RPMI8226 (cell line): ENCODE data around the gene TPH1.
A peak's percentile ranks its signal among the peaks of the same experiment; 100 is the strongest.

Experiments
- DNase-seq: peaks from one replicate; pipeline ENCODE4 v3.0.0-alpha.2; 2015

Gene TPH1

GRCh38 chr11:18046116-18046777, at the start of gene TPH1:
TPH1 (minus strand) TSS chr11:18046269; CDS start chr11:18040762, 5,507 bp downstream.
- DNase-seq: no peak

- DNase-seq: no peak
Observed at GRCh38 chr11:18093959-18094358, 47.9 kb upstream of the TPH1 start.

DNA sequence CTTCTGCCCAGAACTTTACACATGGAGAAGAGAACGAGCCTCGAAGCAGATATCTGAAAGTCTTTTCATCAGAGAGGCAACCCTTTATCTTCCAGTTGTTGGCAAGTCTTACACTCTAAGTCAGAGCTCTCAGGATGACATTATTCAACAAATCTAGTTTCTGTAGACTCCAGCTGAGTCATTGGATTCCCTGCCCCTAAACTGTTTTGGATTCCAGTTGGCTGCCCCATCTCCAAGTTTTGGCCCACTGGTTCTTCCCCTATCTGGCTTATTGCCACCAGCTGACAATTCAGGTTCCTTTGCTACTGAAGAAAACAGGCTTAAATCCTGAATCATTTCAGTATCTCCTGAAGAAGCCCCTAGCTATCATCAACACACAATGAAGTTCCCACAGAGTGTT, 45.7 kb upstream of the TPH1 start:
- DNase-seq: no peak

GRCh38 chr11:18088966-18089365, 42.9 kb upstream of the TPH1 start:
- DNase-seq: no peak

- no peak for DNase-seq
Observed at GRCh38 chr11:18088366-18088765, 42.3 kb upstream of the TPH1 start.

GRCh38 chr11:18081551-18081950, 35.5 kb upstream of the TPH1 start:
- DNase-seq: no peak

DNA sequence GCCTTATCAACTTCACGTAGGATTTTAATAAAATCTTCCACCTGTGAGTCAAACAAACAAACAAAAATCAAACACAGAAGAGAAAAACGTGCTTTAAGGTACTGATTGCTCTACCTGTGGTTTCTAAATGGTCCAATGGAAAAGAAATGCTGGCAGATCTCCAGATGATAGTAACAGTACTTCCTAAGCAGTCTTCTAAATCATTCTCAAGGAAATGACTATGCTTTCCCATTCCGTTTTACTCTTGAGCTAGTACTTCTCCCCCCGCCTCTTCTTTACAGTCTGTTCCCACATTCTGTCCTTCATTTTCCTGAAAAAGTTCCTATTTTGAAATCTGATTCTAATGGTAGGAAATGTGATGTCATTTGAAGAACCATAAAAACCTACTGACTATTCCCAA, 34.4 kb upstream of the TPH1 start:
- DNase-seq: no peak

DNA sequence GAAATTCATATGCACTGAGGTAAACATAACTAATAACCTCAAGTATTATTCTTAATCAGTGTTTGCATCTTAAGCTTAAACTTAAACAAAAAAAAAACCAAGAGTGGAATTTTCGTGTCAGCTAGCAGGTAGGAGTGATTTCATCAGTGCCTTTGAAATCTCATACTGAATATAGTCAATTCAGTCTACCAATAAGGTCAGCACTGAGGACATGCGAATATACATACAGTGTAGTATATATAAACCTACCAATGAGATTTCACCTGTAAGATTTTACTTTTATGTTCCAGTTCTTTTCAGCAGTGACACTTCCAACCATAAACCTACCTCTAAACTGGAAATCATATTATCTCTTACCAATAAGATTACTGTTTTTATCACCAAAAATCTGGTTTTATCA, 32.8 kb upstream of the TPH1 start:
- DNase-seq: no peak

DNA sequence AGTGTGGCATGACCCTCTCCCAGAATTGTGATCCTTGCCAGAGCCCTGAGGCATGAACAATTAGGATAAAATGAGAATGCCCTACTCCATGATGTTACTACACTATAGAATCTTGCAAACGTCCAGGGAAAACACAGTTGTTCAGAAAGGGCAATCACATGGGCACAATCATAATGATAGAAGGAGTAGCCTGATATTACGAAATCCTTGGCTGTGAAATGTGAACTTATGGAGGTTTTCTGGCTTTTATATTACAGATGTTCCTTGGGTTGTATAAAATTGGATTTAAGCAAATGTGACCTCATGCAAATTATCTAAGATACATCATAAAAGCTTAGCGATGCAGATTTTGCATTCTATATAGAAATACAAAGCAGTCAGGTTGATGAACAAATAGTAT, 29.4 kb upstream of the TPH1 start:
- no peak for DNase-seq

- DNase-seq: no peak
Observed at GRCh38 chr11:18071098-18071705, 25.1 kb upstream of the TPH1 start.

DNA sequence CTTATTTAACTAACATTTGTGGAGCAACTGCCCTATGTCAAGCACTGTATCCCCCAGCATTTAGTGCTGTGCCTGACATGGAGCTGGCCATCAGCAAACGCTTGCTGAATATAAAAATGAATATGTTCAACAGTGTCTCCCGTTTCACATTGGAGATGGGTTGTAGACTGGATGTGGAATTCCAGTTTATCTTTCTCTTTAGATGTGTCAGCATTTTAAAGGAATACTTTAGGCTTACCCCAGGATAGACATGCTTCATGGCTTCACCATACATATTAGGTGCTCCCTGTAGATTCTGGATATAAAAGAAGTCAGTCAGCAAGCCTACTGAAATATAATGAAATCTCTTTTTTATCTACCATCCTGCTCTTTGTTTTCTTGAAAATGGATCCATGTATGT, 21.3 kb upstream of the TPH1 start:
- no peak for DNase-seq

DNA sequence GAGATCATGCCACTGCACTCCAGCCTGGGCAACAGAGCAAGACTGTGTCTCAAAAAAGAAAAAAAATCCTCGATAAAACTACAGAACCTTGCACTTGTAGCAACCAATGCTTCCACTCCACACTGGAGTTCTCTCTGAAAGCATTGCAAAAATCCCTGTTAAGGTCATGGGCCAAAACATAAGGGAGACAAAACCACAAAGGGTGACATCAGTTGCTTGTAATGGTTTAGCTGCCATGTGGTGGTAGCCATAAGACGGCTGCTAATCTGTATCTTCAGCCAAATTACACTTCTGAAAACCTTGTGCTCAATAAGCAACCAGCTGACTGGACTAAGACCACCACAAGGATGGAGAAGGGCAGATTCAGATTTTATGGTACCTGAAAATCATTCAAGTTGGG, 20.6 kb upstream of the TPH1 start:
- no peak for DNase-seq

DNA sequence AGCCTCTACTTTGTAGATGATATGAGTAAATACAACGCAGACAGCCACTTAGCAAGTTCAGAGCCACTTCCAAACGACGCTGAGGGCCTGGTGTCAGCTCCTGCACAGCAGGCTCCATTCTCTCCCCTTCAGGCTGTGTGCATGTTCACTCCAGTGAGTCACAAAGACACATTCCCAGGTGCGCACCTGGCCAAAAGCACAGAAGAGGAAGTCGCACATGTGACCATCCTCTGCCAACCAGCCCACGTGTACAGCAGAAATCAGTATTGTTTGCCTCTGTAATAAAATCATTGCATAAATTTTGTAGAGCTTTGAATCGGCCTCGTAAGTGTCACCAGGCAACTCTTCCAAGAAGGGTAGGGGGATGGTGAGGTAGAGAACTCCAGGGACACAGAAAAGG, 19.5 kb upstream of the TPH1 start:
- peak; percentile 22 for DNase-seq

- no peak for DNase-seq
Observed at GRCh38 chr11:18064450-18065054, 18.5 kb upstream of the TPH1 start.

GRCh38 chr11:18063862-18064434, 17.9 kb upstream of the TPH1 start:
- DNase-seq: no peak

GRCh38 chr11:18063125-18063524, 17.1 kb upstream of the TPH1 start:
- DNase-seq: no peak

DNA sequence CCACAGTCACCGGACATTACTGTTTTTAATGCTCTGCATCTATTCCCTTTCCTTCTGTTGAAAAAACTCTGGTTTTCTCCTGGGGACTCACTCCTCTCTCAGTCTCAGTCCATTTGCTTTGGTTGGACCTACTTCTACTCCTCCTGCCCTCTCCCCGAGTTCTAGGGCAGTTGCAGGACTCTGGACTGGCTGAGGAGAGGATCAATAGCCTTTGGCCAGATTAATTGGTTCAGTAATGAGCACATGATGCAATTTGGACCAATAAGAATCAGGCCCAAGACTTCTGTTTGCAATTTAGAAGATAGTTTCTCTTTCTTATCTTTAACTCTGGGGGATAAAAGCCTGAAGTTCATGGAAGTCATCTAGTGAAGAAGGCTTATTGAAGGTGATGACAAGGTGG, 15.3 kb upstream of the TPH1 start:
- DNase-seq: no peak

GRCh38 chr11:18056561-18057181, 10.6 kb upstream of the TPH1 start:
- no peak for DNase-seq

- no peak for DNase-seq
Observed at GRCh38 chr11:18054511-18055103, 8.5 kb upstream of the TPH1 start.

GRCh38 chr11:18050848-18051247, 4.8 kb upstream of the TPH1 start:
- no peak for DNase-seq

DNA sequence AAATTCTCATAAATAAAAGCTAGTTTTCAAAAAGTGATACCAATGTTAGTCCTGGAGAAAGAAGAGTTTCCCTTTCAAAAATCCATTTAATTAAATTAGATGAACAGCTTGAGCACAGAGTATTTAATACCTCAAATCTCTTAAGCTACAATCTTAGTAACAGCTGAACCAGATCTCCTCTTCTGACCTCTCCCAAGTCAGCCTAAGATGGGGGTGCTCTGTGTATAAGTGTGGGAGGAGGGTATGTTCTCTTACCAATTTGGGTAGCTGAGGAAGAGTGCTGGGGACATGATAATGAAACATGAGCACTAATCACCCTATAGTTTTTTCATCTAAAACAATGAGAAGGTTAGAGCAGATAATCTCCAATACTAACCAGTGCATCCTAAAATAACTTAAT, 9.6 kb downstream of the TPH1 start:
- DNase-seq: no peak

- no peak for DNase-seq
Observed at GRCh38 chr11:18027475-18027874, 18.6 kb downstream of the TPH1 start.

DNA sequence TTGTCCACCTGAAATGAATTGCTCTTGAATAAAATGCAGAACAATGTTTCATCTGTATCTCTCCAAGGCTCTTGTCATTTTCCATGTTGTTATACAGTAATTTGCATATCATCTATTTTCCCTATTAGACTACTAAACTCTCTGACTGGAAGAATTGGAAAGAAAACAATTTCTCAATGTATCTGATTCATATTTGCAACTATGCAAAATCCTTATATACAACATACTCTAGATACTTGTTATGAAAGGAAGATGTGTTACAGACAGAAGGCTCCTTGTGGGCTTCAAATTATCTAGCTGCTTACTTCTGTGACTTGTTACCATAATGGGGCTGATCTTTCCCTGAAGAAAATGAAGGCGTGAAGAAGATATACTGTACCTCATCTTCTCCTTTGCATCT, 23.6 kb downstream of the TPH1 start:
- DNase-seq: no peak
